OCI-LY3 (cell line): Measurements from ENCODE around the gene SELENOM.
"Not testable (repeated sequence)": the region's sequence is repeated elsewhere in the genome, so short reads cannot be mapped to it uniquely, and the experiment has no call there.

Experiments used
- H2AFZ ChIP-seq: fragments of 200-600, 300-600 bp; shearing (Covaris generic); 2 replicates; pipeline ENCODE4 v1.6.0; 2014; ENCODE audit warnings: antibody characterized with exemption, low read depth, low read length
- H3K27ac ChIP-seq: fragments of 200-600, 300-600 bp; sonication (generic); 2 replicates; pipeline ENCODE4 v1.5.1; 2014; ENCODE audit warnings: mild to moderate bottlenecking, low read length, moderate library complexity, mixed read lengths
- H3K27me3 ChIP-seq: fragments of 200-600, 300-600 bp; sonication (generic); 2 replicates; pipeline ENCODE4 v1.6.1; 2014; ENCODE audit warnings: low read depth, low read length, mixed read lengths
- H3K36me3 ChIP-seq: fragments of 200-600, 300-600 bp; sonication (generic); replicated peaks from 2 replicates; pipeline ENCODE3; 2014; ENCODE audit warnings: low read depth, low read length, mixed read lengths
- H3K4me1 ChIP-seq: fragments of 300-600, 200-600 bp; sonication (generic); 2 replicates; pipeline ENCODE4 v1.6.1; 2014; ENCODE audit warnings: low read length, mixed read lengths
- H3K4me2 ChIP-seq: fragments of 200-600, 300-600 bp; sonication (generic); 2 replicates; pipeline ENCODE4 v1.6.1; 2014; ENCODE audit warnings: low read length, mixed read lengths
- H3K4me3 ChIP-seq: fragments of 300-600, 200-600 bp; sonication (generic); 2 replicates; pipeline ENCODE4 v1.5.1; 2014; ENCODE audit warnings: antibody characterized with exemption, mild to moderate bottlenecking, low read length, moderate library complexity
- H3K79me2 ChIP-seq: fragments of 300-600, 200-600 bp; shearing (Covaris generic); 2 replicates; pipeline ENCODE4 v1.6.1; 2014; ENCODE audit warnings: mild to moderate bottlenecking, low read length, mixed read lengths
- H3K9ac ChIP-seq: fragments of 300-600, 200-600 bp; shearing (Covaris generic); 2 replicates; pipeline ENCODE4 v1.6.0; 2014; ENCODE audit warnings: mild to moderate bottlenecking, low read length, moderate library complexity
- H3K9me3 ChIP-seq: fragments of 200-600, 300-600 bp; shearing (Covaris generic); 2 replicates; pipeline ENCODE4 v1.6.1; 2014; ENCODE audit warnings: low read length, mixed read lengths; ENCODE audit not compliant: insufficient read depth
- H4K20me1 ChIP-seq: fragments of 200-600, 300-600 bp; sonication (generic); 2 replicates; pipeline ENCODE4 v1.6.1; 2016; ENCODE audit warnings: low read length, mixed read lengths; ENCODE audit not compliant: insufficient read depth
- EZH2phosphoT487 ChIP-seq: fragments of 200-600 bp; shearing (Covaris generic); IDR thresholded peaks from 2 replicates; pipeline ENCODE4 v1.6.1; 2018; ENCODE audit warnings: antibody characterized with exemption, mixed run types, low read depth
- TF ChIP-seq, protein P1 (sequence below): fragments of 200-600, 300-600 bp; sonication (generic); IDR thresholded peaks from 2 replicates; pipeline ENCODE4 v1.5.1; 2014; ENCODE audit warnings: antibody characterized with exemption, low read length, low read depth

Gene SELENOM

DNA sequence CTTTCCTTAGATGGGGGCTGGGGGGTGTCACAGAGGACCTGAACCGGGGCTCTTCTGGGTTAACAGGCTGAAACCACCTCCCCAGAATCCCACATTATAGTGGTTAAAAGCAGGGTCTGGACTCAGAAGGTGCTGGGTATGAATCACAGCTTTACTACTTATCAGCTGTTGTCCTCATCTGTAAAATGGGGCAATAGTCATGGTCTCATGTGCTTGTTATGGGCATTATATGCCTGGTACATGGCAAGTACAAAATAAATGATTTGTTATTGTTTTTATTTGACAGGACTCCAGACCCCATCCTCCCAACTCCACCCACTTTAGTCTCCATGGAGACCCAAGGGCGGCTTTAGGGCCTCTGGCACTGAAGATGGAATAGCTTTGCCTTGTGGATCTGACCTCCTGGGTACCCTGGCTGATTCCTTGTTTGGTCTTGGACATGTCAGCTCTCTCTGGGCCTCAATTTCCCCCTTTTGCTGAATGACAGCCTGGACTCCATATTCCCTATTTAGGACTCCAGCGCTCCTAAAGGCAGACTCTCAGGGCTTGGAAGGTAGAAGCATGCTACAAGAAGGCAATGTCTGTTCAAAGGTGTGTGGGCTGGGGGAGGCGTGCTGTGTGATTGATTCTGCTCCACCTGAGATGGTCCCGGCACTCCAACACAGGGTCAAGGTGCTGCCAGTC, 27.1 kb downstream of the SELENOM start:
- Histone ChIP-seq H3K9ac (peak overlapping the region; percentile 76), H3K27me3 (no peaks in the 10 kb centered on the region), H3K4me1 (peaks cover 29% of the 10 kb centered on the region), H2AFZ (peak overlapping the region; percentile 68; the same call in 1 of the 2 replicates), H3K4me2 (peak overlapping the region; percentile 93), H3K9me3 (no peaks in the 10 kb centered on the region), H3K36me3 (no peaks in the 10 kb centered on the region), H4K20me1 (no peaks in the 10 kb centered on the region), H3K79me2 (peaks cover 20% of the 10 kb centered on the region), H3K4me3 (peak overlapping the region; percentile 86), H3K27ac (0 out of 2 replicates have a peak overlapping the region, but pooled peaks have one; percentile 33)
- no peak for TF ChIP-seq EZH2phosphoT487
- TF ChIP-seq, protein P1, sequence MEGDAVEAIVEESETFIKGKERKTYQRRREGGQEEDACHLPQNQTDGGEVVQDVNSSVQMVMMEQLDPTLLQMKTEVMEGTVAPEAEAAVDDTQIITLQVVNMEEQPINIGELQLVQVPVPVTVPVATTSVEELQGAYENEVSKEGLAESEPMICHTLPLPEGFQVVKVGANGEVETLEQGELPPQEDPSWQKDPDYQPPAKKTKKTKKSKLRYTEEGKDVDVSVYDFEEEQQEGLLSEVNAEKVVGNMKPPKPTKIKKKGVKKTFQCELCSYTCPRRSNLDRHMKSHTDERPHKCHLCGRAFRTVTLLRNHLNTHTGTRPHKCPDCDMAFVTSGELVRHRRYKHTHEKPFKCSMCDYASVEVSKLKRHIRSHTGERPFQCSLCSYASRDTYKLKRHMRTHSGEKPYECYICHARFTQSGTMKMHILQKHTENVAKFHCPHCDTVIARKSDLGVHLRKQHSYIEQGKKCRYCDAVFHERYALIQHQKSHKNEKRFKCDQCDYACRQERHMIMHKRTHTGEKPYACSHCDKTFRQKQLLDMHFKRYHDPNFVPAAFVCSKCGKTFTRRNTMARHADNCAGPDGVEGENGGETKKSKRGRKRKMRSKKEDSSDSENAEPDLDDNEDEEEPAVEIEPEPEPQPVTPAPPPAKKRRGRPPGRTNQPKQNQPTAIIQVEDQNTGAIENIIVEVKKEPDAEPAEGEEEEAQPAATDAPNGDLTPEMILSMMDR, result no peak

DNA sequence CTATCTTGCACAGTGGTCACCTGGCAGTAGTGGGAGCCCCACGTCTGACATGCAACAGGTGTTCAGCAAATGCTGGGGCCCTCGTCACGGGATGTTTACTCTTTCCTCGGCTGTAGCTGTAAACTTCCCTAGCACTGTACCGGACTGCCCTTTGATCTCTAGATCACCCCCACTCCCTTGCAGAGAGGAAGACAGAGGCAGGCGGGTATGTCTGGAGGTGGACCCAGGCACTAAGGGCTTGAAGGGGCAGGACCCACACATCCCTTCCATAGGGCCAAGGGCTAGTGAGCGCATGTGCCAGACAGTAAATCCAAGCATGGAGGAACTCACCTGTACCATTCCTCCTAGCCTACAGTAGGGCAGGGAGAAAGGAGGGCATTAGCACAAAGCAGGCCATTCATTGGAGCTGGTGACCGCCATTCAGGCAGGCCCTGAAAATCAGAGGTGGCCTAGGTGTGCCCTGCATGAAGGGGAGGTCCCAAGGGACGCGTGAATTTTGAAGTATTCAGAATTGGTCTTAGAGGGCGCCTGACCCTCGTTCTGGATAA, 28.2 kb downstream of the SELENOM start:
- Histone ChIP-seq H3K9ac (no peak overlapping the region), H3K27ac (no peak overlapping the region), H3K4me1 (peaks cover 29% of the 10 kb centered on the region), H3K27me3 (no peaks in the 10 kb centered on the region), H3K9me3 (no peaks in the 10 kb centered on the region), H3K4me3 (no peak overlapping the region), H3K79me2 (peaks cover 15% of the 10 kb centered on the region), H2AFZ (no peak overlapping the region), H3K36me3 (no peaks in the 10 kb centered on the region), H3K4me2 (no peak overlapping the region), H4K20me1 (no peaks in the 10 kb centered on the region)
- TF ChIP-seq EZH2phosphoT487, result no peak
- TF ChIP-seq, protein P1, result no peak

DNA sequence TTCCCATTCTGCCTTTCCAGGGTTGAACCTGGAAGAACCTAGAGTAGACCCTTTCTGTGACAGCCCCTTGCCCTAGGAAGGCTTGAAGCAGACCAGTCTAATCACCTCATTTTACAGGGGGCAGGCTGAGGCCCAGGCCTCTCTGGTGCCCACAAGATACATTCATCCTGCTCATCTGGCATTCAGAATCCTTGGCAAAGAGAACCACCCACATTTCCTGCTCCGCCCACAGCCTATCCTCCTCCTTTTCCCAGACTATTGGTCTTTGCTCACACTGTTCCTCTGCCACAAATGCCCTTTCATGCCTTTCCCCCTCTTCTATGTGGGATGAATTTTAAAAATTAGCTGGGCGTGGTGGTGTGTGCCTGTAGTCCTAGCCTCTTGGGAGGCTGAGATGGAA, 29.0 kb downstream of the SELENOM start:
- not testable (repeated sequence) for H3K27me3 ChIP-seq, H3K79me2 ChIP-seq, H3K36me3 ChIP-seq, H3K9ac ChIP-seq, H3K9me3 ChIP-seq, H3K4me3 ChIP-seq, H3K4me2 ChIP-seq, H4K20me1 ChIP-seq, H3K27ac ChIP-seq, H2AFZ ChIP-seq
- peaks cover 23% of the 10 kb centered on the region for H3K4me1 ChIP-seq

DNA sequence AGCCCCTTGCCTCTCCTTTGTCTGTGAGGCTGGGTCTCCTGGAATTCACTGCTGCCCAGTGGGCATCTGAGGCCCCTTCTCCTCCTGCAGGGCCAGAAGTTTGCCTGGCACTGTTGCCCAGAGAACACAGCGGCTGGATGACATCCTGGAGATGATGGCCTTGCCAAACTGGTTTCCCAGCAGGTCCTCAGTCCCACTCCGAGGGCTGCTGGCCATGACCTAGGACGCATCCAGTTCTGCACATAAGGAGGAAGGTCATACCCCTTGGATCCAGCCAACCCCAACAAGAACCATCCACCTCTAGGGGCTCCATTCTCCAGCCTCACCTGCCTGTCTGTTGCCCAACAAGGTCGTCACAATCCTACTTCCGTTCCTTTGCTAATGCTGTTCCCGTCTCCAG, 29.7 kb downstream of the SELENOM start:
- no peak for TF ChIP-seq EZH2phosphoT487
- TF ChIP-seq, protein P1, result no peak

More for the DNA sequence above, 29.7 kb downstream of the SELENOM start:
- Histone ChIP-seq H3K9me3 (no peaks in the 10 kb centered on the region), H3K4me2 (no peak overlapping the region), H3K9ac (no peak overlapping the region), H2AFZ (no peak overlapping the region), H3K4me3 (no peak overlapping the region), H3K27me3 (no peaks in the 10 kb centered on the region), H3K27ac (no peak overlapping the region), H3K4me1 (peaks cover 16% of the 10 kb centered on the region), H4K20me1 (no peaks in the 10 kb centered on the region), H3K36me3 (no peaks in the 10 kb centered on the region), H3K79me2 (peaks cover under 1% of the 10 kb centered on the region; the same call in 1 of the 2 replicates)
